Measurements from ENCODE around the gene ARMC8. TPM values are rescaled to one million over a fixed set of nuclear protein-coding genes. Genes with fewer than 3 reads are reported as not detected.

The ARMC8 gene
- polyA plus RNA-seq, 1 donor from 2014 or later = 90.6 TPM

- Histone ChIP-seq H3K4me2 (ENCODE audit: low read length) (no peak overlapping the region), H3K4me3 (ENCODE audit: low read length) (no peak overlapping the region), H3F3A (ENCODE audit: insufficient read depth, low read length, poor library complexity, severe bottlenecking) (no peaks in the 10 kb centered on the region), H3K79me2 (replicated peaks; ENCODE audit: insufficient read depth, low read length) (no peaks in the 10 kb centered on the region), H3K36me3 (ENCODE audit: insufficient read depth, low read length) (no peaks in the 10 kb centered on the region), H3K9ac (ENCODE audit: low read length) (no peak overlapping the region), H3K27me3 (ENCODE audit: insufficient read depth, low read depth, low read length) (no peaks in the 10 kb centered on the region), H2AFZ (ENCODE audit: low read depth, low read length) (no peak overlapping the region), H3K27ac (ENCODE audit: low read length) (no peak overlapping the region), H3K9me3 (ENCODE audit: low read length) (no peaks in the 10 kb centered on the region), H4K20me1 (ENCODE audit: insufficient read depth) (no peaks in the 10 kb centered on the region), H3K9me2 (ENCODE audit: insufficient read depth, low read length) (no peaks in the 10 kb centered on the region)
- TF ChIP-seq MXI1 (conservative IDR thresholded peaks at IDR 0.05; ENCODE audit: poor library complexity, severe bottlenecking) (no peak), REST (IDR thresholded peaks at IDR 0.05; ENCODE audit: borderline replicate concordance) (no peak), SMC3 (conservative IDR thresholded peaks at IDR 0.05; ENCODE audit: poor library complexity) (no peak), EP300 (conservative IDR thresholded peaks at IDR 0.05; ENCODE audit: poor library complexity, severe bottlenecking) (no peak), POLR2AphosphoS5 (IDR thresholded peaks at IDR 0.05) (no peak), CTCF (IDR thresholded peaks at IDR 0.05; ENCODE audit: poor library complexity, severe bottlenecking) (no peak)
Observed at GRCh38 chr3:138300647-138301046, 113.5 kb downstream of the ARMC8 start.

- Histone ChIP-seq H3K4me3 (ENCODE audit: low read length) (no peak overlapping the region), H3K27me3 (ENCODE audit: insufficient read depth, low read depth, low read length) (no peaks in the 10 kb centered on the region), H3K79me2 (replicated peaks; ENCODE audit: insufficient read depth, low read length) (no peaks in the 10 kb centered on the region), H4K20me1 (ENCODE audit: insufficient read depth) (no peaks in the 10 kb centered on the region), H3K9me2 (ENCODE audit: insufficient read depth, low read length) (no peaks in the 10 kb centered on the region), H3K9ac (ENCODE audit: low read length) (no peak overlapping the region), H3K9me3 (ENCODE audit: low read length) (peaks cover 8% of the 10 kb centered on the region), H3K4me2 (ENCODE audit: low read length) (no peak overlapping the region), H3F3A (ENCODE audit: insufficient read depth, low read length, poor library complexity, severe bottlenecking) (no peaks in the 10 kb centered on the region), H3K36me3 (ENCODE audit: insufficient read depth, low read length) (no peaks in the 10 kb centered on the region), H3K27ac (ENCODE audit: low read length) (no peak overlapping the region), H2AFZ (ENCODE audit: low read depth, low read length) (no peak overlapping the region)
- TF ChIP-seq SMC3 (conservative IDR thresholded peaks at IDR 0.05; ENCODE audit: poor library complexity) (no peak), CTCF (IDR thresholded peaks at IDR 0.05; ENCODE audit: poor library complexity, severe bottlenecking) (no peak), RAD21 (conservative IDR thresholded peaks at IDR 0.05) (no peak), MXI1 (conservative IDR thresholded peaks at IDR 0.05; ENCODE audit: poor library complexity, severe bottlenecking) (no peak), POLR2AphosphoS5 (IDR thresholded peaks at IDR 0.05) (no peak), EP300 (conservative IDR thresholded peaks at IDR 0.05; ENCODE audit: poor library complexity, severe bottlenecking) (no peak), EZH2 (IDR thresholded peaks at IDR 0.05; ENCODE audit: borderline replicate concordance, insufficient read depth, low read length, poor library complexity, severe bottlenecking) (no peak), REST (IDR thresholded peaks at IDR 0.05; ENCODE audit: borderline replicate concordance) (no peak), TAF1 (IDR thresholded peaks at IDR 0.05; ENCODE audit: low read depth) (no peak)
Observed at GRCh38 chr3:138303474-138303873, 116.4 kb downstream of the ARMC8 start.
